Activated effector memory CD4-positive, alpha-beta T cell treated with Interleukin-2 at 50 U/mL for 16 hours (primary cell): ENCODE results near the gene ATF2.

Source experiments
- DNase-seq: peaks from one replicate; pipeline ENCODE4 v3.0.0-alpha.2; 2020

Gene ATF2, protein sequence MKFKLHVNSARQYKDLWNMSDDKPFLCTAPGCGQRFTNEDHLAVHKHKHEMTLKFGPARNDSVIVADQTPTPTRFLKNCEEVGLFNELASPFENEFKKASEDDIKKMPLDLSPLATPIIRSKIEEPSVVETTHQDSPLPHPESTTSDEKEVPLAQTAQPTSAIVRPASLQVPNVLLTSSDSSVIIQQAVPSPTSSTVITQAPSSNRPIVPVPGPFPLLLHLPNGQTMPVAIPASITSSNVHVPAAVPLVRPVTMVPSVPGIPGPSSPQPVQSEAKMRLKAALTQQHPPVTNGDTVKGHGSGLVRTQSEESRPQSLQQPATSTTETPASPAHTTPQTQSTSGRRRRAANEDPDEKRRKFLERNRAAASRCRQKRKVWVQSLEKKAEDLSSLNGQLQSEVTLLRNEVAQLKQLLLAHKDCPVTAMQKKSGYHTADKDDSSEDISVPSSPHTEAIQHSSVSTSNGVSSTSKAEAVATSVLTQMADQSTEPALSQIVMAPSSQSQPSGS

GRCh38 chr2:175167792-175168563, at the start of gene ATF2:
Gene ATF2 (minus strand): TSS chr2:175168203. CDS start chr2:175136443, 31,760 bp downstream.
- DNase-seq, result peak; percentile 98

DNA sequence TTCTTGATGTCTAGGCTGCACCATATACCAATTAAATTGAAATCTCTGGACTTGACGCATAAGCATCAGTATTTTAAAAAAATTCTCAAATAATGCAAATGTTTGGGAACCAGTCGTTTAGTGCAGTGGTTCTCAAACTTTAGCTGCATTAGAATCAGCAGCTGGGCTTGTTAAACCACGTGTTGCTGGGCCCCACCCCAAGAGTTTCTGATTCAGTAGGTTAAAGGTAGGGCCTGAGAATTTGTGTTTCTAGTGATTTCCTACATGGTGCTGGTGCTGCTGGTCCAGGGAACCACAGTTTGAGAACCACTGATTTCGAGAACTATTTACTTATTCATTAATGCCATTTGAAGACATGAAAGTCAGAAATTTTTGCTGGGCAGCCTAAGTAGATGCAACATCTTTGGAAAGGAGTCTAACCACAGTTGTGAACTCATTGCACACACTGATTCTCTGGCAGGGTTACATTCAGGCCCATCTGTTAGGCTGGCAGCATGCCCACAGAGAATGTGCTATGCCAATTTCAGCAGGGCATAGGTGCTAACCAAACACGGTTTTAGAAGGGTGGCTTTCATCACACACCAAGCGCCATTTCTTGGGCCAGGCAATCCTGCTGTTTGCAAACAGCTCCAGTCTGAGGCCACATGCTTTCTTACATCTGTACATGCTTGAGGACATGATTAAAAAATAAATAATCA, 39.9 kb upstream of the ATF2 start:
- no peak for DNase-seq

GRCh38 chr2:175206866-175207265, 38.9 kb upstream of the ATF2 start:
- no peak for DNase-seq

- no peak for DNase-seq
Measured at GRCh38 chr2:175205523-175205922, 37.5 kb upstream of the ATF2 start.

DNA sequence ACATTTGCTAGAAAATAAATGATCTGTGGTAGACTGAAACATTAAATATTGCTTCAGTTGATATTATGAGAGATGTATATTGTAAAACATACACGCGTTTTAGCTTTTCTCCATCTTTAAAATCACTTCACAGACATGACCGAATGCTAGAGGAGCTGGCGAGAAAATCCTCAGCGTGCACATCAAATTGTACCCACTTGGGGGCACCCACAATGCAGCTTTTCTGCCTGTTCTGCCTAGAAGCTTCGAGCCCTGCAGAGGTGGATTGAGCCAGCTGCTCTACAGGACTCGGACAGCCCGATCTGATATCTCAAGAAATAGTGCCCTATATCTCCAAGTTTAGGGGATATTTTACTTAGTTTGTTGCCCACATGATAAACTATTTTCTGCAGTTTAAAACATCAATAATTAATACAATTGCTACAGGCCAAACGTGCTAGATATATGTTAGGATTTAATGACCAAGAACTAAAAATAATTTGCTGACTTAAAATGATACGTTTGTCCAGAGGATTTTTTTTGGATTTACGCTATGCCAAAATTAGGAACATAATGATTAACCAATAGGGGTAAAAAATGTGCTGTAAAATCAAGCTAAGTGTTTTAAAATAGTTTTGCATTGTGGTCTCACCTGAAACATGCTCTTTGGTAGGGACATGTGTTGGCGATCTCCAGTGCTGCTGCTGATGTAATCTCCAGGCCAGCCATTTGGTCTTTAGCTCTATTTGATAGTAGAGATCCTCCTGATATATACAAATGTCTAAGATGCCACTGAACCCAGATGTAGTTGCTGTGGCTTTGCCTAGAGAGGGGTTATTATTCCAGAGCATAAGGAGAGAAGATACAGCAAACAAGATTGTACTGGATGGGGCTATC, 35.9 kb upstream of the ATF2 start:
- peak; percentile 10 for DNase-seq

GRCh38 chr2:175195012-175195411, 27.0 kb upstream of the ATF2 start:
- no peak for DNase-seq

GRCh38 chr2:175188761-175189160, 20.8 kb upstream of the ATF2 start:
- DNase-seq, result no peak

- DNase-seq, result no peak
Measured at GRCh38 chr2:175187378-175187777, 19.4 kb upstream of the ATF2 start.

DNA sequence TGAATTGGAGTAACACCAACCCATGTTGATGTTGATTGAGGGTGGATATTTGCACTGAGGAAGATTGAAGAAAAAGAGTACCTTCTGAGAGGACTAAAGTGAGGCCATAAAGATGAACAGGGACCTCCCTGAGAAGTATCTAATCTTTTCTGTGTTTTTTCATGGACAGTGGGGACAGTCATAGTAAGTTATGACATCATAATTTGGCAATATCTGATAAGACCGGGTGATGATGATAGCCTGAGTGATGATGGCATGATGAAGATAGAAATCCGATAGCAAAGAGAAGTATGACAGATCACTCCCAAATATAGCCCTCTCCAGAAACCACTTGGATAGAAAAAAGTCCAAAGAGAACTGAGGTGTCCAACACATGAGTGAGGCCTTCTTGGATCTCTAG, 15.7 kb upstream of the ATF2 start:
- no peak for DNase-seq

DNA sequence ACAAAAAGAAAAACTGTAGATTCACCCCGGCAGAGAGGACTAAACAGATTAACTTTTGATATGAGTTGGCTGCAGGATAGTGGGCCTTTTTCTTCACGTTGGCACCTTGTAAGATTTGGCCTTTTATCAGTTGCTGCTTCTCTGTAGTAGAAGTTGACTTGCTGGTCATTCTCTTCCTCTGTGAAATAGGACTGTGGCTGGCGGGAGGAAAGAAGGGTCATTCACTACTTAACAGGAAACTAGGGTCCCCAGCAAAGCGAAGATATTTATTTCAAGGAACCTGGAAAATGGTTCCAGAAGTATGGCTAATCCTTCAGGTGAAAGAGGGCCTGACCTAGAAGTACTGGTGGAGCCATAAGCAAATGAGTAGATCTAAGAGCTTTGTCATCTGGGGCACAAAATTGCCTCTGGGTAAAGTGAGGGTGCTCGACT, 13.9 kb upstream of the ATF2 start:
- DNase-seq, result no peak

- peak; percentile 86 for DNase-seq
Measured at GRCh38 chr2:175181104-175181876, 13.3 kb upstream of the ATF2 start, which contains the start of gene ATP5MC3. Gene ATP5MC3 (minus strand): TSS chr2:175181710. CDS start chr2:175181393, 317 bp downstream.

DNA sequence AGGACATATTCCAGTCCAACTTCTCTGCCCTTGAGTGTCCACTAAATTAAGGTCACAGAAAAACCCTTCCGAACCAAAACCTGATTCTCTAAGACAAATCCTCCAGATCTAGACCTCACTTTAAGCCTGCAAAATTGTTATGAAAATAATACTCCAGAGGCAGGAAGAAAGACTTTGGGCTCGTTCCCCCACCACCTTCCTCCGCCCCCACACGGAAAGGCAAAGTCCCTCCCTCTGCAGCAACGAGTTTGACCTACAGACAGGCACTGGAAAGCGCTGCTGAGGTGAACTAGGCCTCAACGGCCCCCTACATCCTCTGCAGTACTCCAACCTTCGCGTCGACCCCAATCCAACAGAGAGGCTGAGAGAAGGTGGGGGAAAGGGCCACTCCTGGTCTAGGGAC, 12.7 kb upstream of the ATF2 start:
- DNase-seq, result peak; percentile 29

DNA sequence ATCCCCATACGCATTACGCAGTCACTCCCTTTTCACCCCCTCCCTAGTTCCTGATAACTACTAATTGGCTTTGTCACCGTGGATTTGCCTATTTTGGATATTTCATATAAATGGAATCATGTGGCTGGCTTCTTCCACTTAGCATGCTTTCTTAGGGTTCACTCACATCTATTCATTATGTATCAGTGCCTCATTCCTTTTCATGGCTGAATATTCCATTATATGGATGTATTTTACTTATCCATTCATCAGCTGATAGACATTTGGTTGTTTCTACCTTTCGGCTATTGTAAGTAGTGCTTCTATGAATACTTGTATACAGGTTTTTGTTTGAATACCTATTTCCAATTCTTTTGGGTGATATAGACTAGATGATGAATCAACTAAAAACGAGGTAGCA, 8.6 kb upstream of the ATF2 start:
- DNase-seq, result no peak

DNA sequence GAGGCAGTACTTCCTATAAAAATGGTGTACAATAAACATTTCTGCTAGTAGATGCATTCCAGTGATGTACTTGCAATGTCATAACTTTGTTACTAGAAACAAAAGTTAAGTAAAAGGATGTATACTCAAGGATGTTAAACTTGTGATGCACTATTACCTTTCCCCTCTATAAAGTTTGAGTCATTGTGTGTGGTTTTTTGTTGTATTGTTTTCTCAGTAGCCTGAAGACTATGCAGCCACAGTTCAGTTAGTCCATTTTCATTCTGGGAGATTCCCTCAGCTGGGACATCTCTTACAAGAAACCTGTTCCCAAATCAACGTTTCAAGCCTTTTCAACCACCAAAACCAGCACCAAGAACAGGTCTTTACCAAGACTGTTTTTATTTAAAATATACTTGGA, 7.9 kb upstream of the ATF2 start:
- DNase-seq, result no peak

DNA sequence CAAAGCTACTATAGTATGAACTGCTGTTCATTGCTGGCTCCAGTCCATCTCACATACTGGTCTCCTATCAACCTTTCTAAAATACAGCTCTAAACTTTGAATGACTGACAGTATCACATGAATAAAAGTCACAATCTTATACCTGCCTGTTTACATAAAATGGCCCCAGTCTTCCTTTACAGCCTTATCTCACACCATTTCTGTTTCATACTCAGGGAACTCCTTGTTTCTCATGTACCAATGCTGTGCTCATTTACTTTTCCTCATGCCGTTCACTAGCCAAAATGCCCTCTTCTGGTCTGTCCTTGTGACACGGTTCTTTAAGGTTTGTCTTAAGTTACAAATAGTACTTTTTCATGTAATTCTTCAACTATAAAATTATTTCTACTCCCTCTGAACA, 7.3 kb upstream of the ATF2 start:
- no peak for DNase-seq

DNA sequence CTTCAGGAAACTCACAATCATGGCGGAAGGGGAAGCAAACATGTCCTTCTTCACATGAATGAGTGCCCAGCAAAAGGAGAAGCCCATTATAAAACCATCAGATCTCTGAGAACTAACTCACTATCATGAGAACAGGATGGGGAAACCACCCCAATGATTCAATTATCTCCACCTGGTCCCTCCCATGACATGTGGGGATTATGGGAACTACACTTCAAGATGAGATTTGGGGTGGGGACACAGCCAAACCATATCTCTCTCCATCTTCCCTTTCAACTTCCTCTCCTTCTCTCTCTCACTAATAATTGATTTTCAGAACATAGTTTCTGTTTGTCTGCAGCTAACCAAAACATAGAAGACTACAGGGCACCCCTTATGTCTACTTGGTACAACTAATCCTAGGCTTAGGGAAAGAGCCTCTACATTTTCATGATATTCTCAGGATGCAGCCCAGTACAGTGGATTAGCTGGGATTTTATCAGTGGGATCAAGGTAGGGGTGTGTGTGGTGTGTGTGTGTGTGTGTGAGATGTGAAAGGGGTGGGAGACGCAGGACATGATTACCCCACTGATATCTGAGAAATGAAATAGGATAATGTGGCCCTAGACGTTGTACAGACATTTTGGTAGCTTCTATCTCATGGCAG, 2.8 kb upstream of the ATF2 start:
- no peak for DNase-seq

DNA sequence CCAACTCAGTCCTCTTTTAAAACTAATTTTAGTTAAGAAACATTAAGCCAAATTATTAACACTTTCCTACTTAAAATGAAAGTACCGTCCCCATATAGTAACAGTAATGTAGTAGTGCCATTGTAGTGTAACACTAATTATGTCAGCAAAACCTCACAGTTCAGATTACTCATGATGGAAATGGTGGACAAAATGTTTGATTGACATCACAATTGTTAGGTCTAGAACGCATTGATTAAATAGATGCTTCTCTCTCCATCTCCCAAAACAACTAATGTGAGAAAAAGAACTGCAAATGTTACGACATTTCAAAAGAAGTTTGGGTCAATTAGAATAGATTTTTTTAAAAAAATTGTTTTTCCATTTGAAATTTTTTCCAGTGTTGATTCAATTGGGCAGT, 1.2 kb upstream of the ATF2 start:
- no peak for DNase-seq

DNA sequence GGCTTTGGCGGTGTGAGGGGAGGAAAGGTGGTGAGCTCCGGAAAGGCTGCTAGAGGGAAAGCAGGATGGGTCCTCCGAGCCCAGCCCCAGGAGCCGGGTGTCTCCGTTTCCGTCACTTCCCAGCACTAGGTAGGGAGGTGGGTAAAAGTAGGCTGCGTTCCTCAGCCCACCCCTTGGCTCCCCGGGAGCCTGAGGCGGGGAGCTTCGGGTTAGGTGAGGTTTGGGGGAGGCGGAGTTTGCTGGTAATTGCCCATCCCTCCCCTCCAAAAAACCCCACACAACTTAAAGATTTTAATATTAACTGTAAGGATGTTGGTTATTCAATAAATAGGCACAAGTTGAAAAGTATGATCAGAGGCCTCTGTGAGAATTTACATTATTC, 552 bp upstream of the ATF2 start:
- DNase-seq, result no peak

GRCh38 chr2:175167076-175167791, 769 bp downstream of the ATF2 start:
- DNase-seq, result no peak

- no peak for DNase-seq
Measured at GRCh38 chr2:175166216-175166824, 1.7 kb downstream of the ATF2 start.
